Limb (tissue), 2 donors: Measurements from ENCODE around the gene RGL3.
A peak's percentile ranks its signal among the peaks of the same experiment; 100 is the strongest.
"Not testable (repeated sequence)": the region's sequence is repeated elsewhere in the genome, so short reads cannot be mapped to it uniquely, and the experiment has no call there.

Experiments used
- DNase-seq, 2 donors: peaks; one replicate each; pipeline ENCODE4 v3.0.0-alpha.2; 2016; ENCODE audit errors: extremely low spot score in 2 of 2

The RGL3 gene

GRCh38 chr19:11383706-11384048, 35.4 kb downstream of the RGL3 start:
- no peak for DNase-seq

- DNase-seq: peak in 1 of 2 donors; percentile 53
These were observed 36.0 kb downstream of the RGL3 start for GRCh38 chr19:11382898-11383705.

- peak; percentile 96 to 97 for DNase-seq
These were observed 38.2 kb downstream of the RGL3 start for GRCh38 chr19:11380653-11381537.

GRCh38 chr19:11379857-11380350, 39.2 kb downstream of the RGL3 start:
- no peak for DNase-seq

- not testable (repeated sequence) for DNase-seq
These were observed 39.8 kb downstream of the RGL3 start for GRCh38 chr19:11379269-11379845.

GRCh38 chr19:11378319-11379189, 40.6 kb downstream of the RGL3 start:
- peak in 1 of 2 donors; percentile 56 for DNase-seq

GRCh38 chr19:11377756-11378155, 41.4 kb downstream of the RGL3 start:
- no peak for DNase-seq

GRCh38 chr19:11377237-11377636, 41.9 kb downstream of the RGL3 start:
- no peak for DNase-seq

- peak; percentile 9 to 53 for DNase-seq
These were observed 43.8 kb downstream of the RGL3 start for GRCh38 chr19:11375143-11375948.

- DNase-seq: peak; percentile 98 to 100
These were observed 44.5 kb downstream of the RGL3 start, which contains the start of gene SWSAP1 for GRCh38 chr19:11374433-11375142. SWSAP1 (plus strand) TSS chr19:11374666; CDS start chr19:11374681, 15 bp downstream.

GRCh38 chr19:11373885-11374432, 45.2 kb downstream of the RGL3 start:
- DNase-seq: no peak

GRCh38 chr19:11373166-11373884, 45.8 kb downstream of the RGL3 start:
- DNase-seq: peak in 1 of 2 donors; percentile 74

GRCh38 chr19:11370744-11371143, 48.4 kb downstream of the RGL3 start:
- no peak for DNase-seq

- no peak for DNase-seq
These were observed 51.6 kb downstream of the RGL3 start for GRCh38 chr19:11367528-11367927.

- DNase-seq: no peak
These were observed 53.5 kb downstream of the RGL3 start for GRCh38 chr19:11365557-11366117.

- no peak for DNase-seq
These were observed 54.2 kb downstream of the RGL3 start for GRCh38 chr19:11364935-11365334.

- DNase-seq: no peak
These were observed 54.7 kb downstream of the RGL3 start for GRCh38 chr19:11364296-11364904.

- DNase-seq: no peak
These were observed 55.2 kb downstream of the RGL3 start for GRCh38 chr19:11363881-11364280.
